RPMI8226 (cell line): ENCODE measurements around the gene URB2.
A peak's percentile ranks its signal among the peaks of the same experiment; 100 is the strongest.

Source experiments
- DNase-seq: peaks from one replicate; pipeline ENCODE4 v3.0.0-alpha.2; 2015

Gene URB2

GRCh38 chr1:229650045-229650444, 24.0 kb downstream of the URB2 start:
- DNase-seq = no peak

DNA sequence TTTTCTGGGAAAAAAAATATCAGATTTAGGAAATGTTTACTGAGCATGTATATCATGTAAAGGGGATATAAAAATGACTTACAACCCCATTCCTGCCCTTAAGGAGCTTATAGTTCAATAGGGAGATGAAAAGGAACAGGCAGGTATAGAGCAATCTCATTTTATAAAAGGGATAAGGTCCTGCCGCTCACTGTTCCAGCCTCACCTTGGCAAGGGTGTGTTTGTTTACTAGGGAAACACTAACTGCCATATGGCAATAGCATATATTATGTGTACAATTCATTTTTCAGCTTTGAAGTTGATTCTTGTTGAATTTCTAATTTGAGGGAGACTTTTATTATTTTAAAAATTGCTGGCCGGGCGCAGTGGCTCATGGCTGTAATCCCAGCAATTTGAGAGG, 25.5 kb downstream of the URB2 start:
- no peak for DNase-seq

- no peak for DNase-seq
Observed at GRCh38 chr1:229653420-229653819, 27.4 kb downstream of the URB2 start.

DNA sequence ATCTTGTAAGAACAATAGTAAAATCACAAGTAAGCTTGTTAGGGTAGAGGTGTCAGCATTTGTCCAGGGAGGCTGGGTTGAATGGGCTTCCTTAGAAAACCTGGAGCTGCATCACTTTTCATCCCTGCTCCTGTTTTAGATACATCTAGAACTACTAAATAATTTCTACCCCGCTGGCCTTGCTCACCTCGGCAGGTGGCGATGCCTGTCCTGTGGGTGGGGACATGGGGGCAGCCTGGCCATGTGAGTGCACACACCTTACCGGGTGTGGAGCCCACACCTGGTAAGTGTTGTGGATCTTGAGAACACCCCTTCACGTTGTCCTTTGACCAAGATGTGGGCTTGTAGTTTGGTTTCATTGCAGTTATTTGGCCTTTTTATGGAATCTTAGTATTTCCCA, 29.7 kb downstream of the URB2 start:
- DNase-seq = no peak

GRCh38 chr1:229657993-229658755, 32.1 kb downstream of the URB2 start:
- DNase-seq = no peak

DNA sequence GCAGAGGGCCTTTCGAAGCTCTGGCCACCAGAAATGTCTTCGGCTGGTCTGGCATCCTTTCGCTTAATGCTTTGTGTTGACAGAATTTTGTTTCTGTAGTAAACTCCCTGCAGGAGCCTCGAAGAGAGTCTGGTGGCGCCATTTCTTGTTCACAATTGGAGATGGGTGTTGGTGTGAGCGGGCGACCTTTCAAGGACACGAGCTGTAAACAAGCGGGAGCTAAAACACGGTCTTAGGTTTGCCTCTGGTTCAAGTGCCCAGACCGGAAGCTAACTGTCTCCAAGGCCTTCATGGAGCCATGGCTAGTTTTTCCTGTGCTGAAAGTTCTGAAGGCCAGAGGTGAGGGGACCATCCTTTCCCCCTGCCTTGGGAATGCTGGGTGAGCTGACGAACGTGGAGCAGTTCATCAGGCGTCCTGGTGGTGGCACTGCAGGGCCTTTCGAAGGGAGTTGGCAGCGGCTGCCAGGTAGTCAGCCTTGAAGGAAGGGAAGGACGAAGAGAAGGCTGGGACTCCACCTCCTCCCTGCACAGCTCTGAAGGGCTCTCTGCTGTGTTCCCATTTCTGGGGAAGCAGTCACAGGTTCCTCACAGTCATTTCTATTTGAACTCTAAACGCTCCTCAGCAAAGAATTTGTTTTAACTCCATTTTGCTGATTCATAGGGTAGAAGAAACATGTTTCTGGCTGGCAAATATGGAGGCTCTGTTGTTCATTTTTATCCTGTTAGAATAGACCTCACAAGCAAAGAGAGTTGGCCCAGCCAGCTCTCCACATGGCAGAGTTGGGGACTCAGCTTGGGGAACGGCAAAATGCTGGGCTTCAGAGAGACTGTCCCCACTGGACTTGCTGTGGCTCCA, 35.2 kb downstream of the URB2 start:
- DNase-seq = peak; percentile 66

GRCh38 chr1:229661897-229662296, 35.9 kb downstream of the URB2 start:
- no peak for DNase-seq

DNA sequence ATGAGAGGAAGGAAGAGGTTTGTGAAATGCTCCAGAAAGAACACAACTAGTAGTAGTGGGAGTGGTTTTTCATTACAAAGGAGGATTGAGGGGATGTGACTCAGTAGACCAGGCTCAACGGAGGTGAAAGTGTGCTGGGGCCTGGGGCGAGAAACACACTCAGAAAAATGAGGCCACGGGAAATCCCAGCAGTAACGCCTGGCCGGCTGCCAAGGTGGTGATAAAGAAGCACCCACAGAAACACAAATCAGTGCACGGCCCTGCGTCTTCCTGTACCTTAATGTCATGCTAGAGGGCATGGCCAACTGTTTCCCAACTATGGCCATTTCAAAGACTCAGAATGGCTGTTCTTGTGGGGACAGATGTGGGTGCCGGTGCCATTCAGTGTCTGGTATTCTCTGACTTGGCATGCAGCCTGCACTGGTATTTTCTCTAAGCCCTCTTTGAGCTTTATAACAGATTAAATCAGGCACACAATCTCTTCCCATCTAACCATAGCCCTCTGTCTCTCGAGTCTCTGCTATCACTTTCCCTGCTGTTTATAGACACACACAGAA, 38.2 kb downstream of the URB2 start:
- no peak for DNase-seq

GRCh38 chr1:229665912-229666558, 40.0 kb downstream of the URB2 start:
- no peak for DNase-seq

- DNase-seq = no peak
Observed at GRCh38 chr1:229666585-229666984, 40.5 kb downstream of the URB2 start.

- no peak for DNase-seq
Observed at GRCh38 chr1:229669333-229669732, 43.3 kb downstream of the URB2 start.

- DNase-seq = no peak
Observed at GRCh38 chr1:229671310-229671709, 45.3 kb downstream of the URB2 start.

GRCh38 chr1:229672246-229672645, 46.2 kb downstream of the URB2 start:
- no peak for DNase-seq

GRCh38 chr1:229674042-229674441, 48.0 kb downstream of the URB2 start:
- DNase-seq = no peak

DNA sequence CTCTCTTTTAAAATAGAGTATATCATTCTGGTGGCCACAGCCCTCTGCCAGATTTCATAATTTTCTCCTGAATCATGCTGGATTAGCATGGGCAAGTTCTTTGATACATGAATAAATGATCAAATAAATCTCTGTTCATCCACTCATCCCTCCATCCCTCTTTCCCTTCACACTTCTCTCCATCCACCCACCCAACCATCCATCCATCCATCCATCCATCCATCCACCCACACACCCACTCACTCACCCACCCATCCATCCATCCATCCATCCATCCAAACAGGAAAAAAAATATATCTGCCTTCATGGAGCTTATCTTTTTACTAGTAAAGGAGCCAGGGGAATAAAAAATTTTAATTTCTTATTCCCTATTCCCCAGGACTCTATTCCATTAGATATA, 49.3 kb downstream of the URB2 start:
- DNase-seq = no peak

DNA sequence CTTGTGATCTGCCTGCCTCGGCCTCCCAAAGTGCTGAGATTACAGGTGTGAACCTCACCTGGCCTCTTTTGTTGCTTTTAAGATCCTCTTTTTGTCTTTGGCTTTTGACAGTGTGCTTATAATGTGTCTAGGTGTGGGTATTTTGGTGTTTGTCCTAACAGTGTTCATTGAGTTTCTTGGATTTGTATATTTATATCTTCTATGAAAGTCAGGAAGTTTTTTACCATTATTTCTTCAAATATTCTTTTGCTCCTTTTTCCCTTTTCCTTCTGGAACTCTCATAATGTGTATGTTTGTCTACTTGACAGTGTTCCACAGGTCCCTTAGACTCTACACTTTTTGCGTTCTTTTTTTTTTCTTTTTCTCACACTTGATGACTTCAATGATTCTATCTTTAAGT, 59.1 kb downstream of the URB2 start:
- no peak for DNase-seq

DNA sequence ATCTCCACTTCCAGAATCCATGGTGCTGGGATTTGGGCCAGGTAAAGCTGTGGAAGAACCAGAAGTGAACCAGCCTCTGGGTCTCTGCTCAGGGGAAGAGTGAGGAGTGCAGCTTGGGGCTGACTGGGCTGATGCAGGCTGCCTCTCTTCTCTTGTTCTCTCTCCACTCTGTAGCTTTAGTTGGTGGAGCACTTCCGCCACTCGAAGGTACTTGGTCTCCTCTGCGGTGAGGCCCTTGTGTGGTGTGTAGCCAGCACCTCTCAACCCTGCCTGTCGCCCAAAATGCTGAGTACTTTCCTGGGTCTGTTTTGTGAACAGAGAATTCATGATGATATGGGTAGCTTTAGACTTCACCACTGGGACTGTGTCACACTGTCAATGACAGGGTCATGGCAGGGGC, 63.2 kb downstream of the URB2 start:
- DNase-seq = no peak

DNA sequence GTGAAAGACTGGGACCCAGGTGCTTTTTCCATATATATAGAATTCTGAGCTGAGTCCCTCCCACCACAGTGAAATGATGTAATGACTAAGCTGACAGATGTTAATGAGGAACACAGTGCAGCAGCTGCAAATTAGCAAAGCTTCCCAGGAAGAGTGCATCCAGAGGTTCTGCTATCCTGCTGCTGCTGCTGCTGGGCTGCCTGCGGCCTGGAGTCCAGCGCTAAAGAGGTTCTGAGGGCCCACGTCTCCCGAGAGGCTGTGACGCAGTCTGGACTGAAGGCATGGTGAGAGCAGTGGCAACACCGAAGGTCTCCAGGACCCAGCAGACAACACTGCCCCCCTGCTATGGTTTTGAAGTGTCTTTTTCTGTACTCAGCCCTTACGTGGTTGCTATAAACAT, 63.9 kb downstream of the URB2 start:
- no peak for DNase-seq

DNA sequence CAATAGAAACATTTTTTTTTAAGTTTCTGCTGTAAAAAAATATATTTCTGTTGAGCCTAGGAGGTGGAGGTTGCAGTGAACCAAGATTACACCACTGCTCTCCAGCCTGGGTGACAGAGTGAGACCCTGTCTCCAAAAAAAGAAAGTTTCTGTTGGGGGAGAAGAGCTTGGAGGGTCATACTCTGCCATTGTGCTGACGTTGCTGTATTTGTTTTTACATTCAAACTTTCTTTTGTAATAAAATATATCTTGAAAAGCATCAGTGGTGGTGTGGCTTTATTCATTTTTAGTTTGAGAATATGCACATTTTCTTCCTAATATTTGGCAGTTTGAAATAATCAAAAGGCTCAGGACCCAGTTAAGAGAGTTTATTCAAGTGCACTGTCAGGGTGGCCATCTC, 64.6 kb downstream of the URB2 start:
- DNase-seq = no peak

DNA sequence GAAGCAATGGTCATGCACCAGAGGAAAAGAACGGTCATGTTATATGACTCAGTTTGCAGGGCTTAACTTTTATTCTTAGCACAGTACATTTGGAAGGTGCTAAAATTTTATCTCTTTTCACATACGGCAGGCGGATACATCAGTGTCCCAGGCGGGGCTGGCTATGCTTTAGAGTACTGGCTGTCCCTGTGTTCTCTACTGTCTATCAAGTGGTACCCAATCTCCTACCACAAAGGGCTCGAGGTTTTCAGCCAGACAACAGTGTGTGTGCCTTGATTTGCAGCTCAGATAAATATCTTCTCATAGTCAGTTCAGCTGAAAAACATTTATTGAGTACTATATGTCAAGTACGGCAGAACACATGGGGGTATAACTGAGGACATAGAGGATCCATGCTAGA, 65.3 kb downstream of the URB2 start:
- no peak for DNase-seq

DNA sequence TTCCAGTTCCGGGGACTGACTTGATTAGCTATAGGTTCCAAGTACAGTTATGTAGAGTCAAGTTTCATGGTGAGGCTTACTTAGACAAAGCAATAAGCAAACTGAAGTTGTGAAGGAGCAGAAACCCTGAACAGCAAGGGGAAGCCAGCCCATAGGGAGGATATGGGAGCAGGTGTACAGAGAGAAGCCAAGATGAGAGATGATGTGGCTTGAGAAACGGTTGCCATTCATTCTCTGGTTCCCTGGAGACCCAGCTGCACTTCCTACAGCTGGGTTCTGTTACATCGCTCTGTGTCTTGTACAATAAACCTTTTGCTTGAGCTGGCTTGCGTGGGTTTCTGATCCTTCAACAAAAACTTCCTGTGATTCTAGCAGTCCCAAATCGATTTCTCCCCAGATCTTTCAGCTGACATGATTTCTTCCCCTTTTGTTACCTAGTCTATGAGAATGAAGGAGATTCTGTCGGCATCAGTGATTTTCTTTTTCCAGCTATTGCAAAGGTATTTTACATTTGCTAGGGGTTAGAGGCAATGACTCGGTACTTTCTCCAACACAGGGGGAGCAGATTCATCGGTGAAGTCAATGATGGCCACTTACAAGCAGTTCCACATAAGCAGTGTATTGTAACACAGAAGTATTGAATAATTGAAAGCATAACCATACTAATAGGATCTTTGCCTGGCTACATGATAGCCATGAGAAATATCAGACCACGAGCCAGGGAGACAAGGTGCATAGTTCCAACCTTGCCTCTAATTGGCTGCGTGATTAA, 67.3 kb downstream of the URB2 start:
- no peak for DNase-seq

- no peak for DNase-seq
Observed at GRCh38 chr1:229694053-229694693, 68.1 kb downstream of the URB2 start.
